GM21723 (cell line): Measurements from ENCODE around the gene FRMD8.

Experiments used
- ATAC-seq: cut with Tn5 transposase; IDR thresholded peaks from one replicate; pipeline ENCODE4 v1.9.1; 2021; ENCODE audit warnings: mild to moderate bottlenecking, moderate library complexity; ENCODE audit not compliant: unreplicated experiment

The FRMD8 gene

DNA sequence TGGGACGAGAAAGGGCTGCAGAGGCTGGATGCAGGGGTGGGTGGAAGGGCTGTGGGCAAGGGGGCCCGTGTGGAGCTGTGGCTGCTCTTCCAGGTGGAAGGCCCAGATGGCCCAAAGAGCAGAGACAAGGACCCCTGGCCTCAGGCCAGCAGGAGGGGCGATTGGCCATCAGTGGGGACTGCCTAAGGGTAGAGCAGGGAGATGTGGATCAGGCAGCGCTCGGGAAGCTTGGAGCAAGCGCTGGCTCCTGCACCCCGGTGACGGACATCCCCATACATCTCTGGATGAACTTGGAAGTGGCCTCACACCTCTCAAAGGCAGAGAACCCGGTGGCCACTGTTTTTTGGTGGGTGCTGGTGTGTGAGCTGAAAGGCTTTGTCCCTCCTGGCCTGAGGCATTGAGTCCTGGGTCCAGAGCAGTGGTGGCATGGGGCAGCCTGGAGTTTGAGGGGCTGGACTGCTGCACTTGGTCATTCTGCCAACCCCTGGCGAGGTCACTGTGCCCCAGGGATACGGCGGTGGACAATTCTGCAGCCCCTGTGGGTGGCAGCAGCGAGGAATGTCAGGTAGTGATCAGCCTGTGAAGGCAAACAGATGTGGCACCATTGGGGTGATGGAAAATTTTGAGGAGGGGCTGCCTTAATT lies 5.9 kb downstream of the FRMD8 start:
- ATAC-seq = no peak

DNA sequence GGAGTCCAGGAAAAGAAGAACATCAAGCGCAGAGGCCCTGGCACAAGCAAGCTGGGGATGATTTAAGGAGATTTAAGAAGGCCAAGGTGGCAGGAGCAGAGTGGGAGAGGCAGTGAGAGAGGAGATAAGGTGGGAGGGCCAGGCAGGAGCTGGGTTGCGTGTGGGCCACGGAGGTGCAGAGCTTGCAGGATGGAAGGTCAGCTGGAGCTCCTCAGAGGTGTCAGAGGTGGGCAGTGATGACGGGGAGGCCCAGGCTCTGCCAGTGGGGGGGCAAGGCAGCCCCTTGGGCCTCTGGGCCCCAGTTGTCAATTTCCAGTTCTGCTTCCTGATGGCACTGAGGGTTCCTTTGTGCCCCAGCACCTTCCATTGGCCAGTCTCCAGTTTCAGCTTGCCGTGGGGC lies 6.5 kb downstream of the FRMD8 start:
- ATAC-seq = no peak

DNA sequence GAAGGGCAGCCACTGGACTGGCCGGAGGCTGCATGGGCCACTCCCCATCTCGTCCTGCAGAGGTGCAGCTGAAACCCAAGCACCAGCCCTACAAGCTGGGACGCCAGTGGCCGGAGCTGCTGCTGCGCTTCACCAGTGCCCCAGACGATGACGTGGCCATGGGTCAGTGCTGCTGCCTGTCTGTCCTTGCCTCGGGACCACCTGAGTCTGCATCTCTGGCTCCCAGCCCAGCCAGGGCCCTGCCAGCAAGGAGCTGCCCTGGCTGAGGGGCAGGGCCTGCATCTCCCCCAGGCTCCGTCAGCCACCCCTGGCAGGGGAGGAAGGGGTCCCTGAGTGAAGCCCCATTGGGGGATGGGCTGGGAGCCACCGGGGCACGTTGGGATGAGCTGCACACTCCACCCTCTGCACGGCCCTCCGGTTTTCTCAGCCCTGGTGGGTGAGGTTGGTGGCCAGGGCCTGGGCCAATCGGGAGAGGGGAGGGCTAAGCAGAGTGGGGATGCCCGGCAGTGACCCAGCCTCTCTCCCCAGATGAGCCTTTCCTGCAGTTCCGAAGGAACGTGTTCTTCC lies 7.2 kb downstream of the FRMD8 start:
- ATAC-seq = no peak

DNA sequence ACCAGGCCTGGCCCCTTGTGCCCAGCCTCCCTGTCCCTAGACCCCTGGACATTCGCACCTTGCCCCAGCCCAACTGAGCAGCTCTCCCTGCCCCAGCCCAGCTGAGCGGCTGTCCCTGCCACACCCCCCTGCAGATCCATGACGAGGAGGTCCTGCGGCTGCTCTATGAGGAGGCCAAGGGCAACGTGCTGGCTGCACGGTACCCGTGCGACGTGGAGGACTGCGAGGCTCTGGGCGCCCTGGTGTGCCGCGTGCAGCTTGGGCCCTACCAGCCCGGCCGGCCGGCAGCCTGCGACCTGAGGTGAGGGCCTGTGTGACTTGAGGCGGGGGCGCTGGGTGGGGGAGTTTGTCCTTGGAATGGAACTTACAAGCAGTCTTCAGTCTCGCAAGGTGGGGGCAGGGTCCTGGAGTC lies 7.7 kb downstream of the FRMD8 start:
- no peak for ATAC-seq

DNA sequence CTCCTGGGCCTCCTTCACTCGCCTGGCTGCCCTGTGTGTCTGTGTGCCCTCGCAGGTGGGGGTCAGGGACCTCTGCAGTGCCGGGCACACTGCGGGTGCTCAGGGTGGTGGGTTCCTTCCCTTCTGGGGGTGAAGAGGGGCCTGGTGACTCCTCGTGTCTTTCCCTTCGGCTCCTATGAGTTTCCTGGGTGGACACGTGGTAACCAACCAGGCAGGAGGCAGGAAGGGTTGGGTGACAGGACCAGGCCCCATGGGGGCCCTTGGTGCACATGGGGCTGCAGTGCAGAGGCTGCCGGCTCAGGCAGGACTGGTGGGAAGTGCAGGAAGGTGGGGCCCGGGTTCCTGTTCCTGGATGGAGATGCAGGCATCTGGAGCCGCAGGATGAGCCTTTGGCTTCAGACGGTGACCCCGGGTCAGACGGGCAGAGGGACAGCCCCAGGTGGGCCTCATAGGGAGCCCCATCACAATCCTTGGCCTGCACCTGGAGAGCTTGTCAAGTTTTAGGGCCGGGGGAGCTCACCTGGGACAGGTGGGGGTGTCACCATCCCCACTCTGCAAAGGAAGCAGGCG lies 9.6 kb downstream of the FRMD8 start:
- ATAC-seq = no peak

DNA sequence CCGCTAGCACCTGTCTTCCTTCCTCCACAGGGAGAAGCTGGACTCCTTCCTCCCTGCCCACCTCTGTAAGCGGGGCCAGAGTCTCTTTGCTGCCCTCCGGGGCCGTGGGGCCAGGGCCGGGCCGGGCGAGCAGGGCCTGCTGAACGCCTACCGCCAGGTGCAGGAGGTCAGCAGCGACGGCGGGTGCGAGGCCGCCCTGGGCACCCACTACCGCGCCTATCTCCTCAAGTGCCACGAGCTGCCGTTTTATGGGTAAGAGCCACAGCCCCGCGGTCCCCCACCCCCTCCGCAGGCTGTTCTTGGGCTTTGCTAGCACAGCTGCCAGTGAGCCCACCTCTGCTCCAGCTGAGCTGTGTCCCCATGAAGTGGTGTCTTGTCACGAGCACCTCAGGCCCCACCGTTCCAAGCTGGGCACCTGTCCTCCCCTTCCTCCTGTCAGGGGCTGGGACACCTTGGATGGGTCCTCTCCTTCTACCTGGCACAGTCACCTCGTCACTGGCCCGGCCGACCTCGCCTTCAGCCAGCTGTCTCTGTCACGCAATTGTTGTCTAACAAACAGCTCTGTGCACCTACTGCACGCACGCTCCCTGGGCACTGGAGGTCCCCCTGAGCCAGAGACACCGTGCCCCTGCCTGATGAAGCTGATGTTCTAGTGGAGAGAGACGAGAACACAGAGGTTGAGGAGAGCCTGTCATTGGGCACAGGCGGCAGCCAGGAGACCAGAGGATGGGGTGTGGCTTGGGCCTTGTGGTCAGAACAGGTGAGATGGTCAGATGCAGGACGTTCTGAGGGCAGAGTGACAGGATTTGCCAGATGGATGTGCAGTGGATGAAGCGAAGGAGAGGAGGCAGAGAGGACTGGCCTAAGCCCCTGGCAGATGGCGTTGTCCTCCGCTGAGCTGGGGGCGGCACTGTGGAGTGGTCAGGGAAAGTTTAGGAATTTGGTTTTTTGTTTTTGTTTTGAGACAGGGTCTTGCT lies 10.6 kb downstream of the FRMD8 start:
- no peak for ATAC-seq

DNA sequence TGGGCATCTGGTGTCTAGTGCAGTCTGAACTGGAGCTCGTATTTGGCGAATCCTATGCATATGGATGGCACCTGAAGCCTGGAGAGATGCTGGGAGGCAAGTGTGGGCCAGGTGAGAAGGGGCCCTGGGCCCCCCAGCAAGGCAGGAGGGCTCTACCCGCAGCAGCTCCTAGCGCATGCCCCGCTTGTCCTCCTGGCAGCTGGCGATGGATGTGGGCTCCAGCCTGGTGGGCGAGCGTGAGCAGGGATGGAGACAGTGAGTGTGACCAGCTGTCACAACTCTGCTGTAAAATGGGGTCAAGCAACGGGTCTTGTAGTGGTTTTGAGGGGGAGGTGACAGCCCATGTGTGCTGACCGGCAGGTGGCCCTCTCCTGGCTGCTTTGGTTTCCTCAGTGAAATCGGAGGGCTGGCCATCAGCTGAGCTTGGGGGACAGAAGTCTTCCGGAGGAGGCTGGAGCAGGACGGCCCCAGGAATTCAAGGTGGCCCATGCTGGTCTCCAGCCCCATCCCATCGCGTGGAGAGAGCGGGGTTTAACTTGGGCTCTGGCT lies 12.0 kb downstream of the FRMD8 start:
- no peak for ATAC-seq

DNA sequence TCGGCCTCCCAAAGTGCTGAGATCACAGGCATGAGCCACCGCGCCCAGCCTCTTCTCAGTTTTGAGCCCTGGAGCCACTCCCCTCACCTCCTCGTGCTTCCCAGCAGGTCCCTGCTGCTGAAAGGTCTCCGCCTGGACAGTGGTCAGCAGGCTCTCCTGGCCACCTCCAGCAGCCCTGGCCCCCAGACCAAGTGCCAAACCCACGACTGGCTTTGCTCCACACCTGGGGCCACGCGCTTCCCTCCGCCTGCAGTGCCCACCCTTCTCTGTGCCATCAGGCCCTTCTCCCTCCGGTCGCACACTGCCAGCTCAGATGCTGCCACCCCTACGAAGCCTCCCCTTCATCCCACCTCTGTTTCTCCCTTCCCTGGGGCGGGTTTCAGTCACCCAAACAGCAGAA lies 12.8 kb downstream of the FRMD8 start:
- ATAC-seq = no peak

DNA sequence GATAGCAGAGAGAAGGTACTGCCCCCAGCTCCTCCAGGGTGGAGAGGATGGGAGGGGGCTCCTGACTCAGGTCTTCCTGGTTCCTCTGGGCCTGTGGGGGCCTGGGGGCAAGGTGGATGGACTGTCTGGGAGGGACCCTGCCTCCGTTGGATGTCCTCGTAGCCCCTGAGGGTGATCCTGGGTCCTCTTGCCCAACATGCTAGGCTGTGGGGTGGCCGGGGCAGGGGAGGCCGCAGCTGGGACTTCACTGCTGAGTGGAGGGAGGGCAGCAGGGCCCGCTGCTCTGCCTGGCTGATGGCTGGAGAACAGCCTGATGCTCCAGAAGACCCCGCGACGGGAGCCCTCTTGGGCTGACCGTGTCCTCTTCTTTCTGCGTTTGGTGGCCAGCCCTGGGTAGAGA lies 13.4 kb downstream of the FRMD8 start:
- ATAC-seq = no peak

DNA sequence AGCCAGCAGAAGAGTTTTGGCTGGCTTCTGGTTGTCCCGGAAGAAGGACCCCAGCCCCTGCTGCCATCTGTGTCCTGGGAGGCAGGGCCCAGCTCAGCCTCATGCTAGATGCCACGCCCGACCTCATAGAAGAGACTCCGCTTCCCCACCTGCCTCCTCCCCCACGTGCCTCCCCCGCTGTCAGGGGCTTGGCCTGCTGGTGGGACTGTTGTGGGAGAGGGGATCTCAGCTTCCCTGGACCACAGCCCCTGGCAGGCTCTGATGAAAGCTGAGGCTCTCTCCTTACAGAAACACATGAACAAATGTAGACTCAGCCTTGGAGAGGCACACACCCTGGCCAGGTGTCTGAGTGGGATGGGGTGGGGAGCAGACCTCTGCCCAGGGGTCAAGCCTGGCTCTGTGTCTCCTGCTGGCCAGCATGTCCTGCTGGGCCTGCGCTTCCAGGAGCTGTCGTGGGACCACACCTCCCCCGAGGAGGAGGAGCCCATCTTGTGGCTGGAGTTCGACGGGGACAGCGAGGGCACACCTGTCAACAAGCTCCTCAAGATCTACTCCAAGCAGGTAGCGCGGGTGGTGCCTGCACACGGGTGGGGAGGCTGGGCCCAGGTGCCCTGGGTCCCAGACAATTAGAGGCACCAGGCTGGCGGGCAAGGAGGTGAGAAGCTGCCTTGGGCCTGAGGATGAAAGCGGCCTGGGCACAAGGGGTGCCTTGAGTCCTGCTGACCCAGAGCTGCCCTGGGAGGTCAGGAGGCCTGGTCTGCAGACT lies 14.1 kb downstream of the FRMD8 start:
- no peak for ATAC-seq

DNA sequence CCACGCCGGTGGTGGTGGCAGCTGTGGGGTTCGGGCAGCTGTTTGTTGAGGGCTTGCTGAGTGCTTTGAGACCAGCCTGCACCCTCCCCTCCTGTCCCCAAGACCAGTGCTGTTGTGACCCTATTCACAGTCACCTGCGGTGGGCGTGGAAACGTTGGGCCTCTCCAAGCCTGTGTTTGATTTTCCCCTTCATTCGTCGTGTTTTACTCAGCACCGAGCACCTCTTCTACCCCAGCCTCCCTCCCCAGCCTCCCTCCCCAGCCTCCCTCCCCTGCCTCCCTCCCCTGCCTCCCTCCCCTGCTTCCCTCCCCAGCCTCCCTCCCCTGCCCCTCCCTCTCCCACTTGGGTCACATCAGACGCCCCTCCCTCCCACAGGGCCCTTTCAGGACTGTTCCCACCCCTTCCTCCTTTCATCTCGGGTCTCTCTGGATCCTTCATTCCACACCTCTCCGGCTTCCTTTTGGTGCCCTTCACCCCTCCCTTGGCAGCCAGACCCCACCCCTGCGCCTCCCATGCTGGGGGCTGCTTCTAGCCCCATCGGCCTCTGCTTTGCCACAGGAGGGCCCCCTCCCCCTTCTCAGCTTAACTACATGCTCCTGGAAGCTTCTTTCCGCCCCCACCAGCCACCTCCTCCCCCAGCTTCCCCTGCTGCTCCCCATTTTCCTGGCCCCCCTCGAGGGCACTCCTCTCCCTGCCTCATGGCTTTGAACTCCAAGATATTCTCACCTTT lies 14.8 kb downstream of the FRMD8 start:
- ATAC-seq = no peak

DNA sequence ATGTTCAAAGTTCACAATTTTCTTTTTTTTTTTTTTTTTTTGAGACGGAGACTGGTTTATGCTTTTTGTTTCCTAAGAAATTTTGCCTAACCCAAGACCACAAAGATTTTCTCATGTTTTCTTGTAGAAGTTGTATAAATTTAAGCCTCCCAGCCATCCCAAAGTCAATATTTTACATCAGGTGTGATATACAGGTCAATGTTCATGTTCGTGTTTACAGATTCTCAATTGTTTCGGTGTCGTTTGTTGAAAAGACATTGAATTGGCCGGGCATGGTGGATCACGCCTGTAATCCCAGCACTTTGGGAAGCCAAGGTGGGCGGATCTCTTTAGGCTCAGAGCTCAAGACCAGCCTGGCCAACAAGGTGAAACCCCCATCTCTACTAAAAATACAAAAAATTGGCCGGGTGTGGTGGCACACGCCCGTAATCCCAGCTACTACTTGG lies 15.4 kb downstream of the FRMD8 start:
- ATAC-seq = no peak

DNA sequence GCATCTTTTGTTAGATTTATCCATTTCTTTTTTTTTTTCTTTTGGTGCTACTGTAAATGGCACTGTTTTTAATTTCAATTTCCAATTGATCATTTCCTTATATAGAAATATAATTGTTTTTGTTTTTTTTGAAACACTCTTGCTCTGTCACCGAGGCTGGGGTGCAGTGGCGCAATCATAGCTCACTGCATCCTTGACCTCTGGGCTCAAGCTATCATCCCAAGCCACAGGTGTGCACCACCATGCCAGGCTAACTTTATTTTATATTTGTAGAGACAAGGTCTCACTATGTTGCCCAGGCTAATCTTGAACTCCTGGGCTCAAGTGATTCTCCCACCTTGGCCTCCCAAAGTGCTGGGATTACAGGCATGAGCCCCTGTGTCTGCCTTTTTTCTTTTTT lies 16.4 kb downstream of the FRMD8 start:
- no peak for ATAC-seq

DNA sequence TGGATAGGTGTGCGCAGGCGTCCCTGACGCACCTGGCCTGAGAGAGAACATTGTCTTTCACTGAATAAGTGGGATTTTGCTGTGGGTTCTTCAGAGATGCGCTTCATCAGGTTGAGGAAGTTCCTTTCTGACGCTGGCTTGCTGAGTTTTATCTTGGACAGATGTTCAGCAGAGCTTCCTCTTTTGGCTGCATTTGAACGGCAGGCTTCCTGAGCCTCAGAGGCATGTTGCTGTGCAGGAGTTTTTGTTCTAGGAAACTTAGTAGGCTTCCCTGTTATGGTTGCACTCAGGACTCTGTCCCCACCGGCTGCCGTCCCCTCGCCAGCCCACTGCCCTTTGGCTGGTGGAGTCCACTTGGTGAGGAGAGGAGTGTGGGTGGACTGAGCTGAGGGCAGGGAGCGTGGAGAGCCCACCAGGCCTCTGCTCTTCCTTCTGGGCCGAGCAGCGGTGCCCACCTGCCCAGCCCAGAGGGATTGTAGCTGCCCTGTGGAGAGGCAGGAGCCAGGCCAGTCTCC lies 17.2 kb downstream of the FRMD8 start:
- no peak for ATAC-seq

DNA sequence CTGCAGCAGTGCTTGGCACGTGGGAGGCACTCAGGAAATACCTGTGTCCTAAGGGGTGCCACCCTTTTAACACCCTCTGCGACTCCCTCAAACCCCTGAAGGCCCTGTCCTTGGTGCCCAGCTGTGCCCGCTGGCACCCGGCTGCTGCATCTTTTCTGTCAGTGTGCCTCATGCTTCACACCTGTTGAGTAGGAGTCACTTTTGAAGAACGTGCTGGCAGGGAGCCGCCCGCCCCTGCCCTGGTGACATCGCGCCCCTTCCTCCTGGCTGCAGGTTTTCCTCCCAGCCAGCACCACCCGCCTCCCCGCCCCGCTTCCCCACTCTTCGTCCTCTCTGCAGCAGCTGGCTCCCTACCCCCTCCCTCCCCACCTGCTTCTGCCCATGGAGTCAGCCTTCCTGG lies 17.8 kb downstream of the FRMD8 start:
- ATAC-seq = no peak

DNA sequence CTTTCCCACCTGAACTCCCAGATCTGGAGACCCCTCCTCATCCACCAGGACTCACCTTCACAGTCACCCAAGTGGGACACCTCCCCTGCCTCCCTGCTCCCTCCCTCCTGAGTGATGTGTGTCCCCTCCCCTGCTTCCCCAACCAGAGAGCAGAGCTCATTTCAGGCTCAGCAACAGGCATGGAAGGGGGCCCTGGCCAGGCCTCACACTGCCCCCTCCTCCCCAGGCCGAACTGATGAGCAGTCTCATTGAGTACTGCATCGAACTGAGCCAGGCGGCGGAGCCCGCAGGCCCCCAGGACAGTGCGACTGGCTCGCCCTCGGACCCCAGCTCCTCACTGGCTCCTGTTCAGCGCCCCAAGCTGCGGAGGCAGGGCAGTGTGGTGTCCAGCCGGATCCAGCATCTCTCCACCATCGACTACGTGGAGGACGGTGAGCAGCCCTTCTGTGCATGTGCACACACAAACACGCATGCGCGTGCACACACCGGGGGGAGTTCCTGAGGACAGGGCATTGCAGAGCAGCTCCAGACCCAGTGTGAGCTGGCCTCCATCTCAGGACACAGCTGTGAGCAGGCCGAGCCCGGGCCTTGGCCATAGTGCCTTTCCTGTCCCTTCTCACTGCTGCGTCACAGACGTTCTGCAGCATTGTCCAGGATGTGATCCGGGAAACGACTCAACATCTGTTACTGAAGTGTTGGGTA lies 18.4 kb downstream of the FRMD8 start:
- ATAC-seq = no peak

DNA sequence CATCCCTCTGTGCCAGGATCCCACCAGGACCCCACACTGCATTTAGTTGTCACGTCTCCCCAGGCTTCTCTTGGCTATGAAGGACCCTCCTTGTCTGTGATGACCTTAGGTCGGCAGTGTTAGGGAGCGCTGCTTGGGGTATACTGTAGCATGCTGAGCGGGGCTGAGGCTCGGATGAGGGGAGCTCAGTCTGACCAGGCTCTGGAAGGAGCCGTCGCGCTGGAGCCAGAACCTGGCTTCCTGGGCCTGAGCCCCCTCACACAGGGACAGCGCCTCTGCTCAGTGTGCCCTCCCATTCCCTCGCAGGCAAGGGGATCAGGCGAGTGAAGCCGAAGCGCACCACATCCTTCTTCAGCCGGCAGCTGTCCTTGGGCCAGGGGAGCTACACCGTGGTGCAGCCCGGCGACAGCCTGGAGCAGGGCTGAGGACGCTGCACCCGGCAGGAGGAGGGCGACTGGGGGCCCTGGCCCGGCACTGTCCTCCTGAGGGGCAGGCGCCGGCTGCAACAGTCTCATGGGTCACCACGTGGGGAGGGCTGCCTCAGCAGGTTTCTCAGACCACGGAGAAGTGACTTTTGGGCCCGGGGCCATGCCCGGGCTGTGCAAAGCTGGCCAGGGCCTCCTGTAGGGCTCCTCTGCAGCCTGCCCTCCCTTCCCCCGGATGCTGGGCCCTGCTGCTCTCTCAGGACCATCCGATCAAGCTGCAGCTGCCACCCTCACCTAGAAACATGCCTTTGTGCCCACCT lies 24.7 kb downstream of the FRMD8 start:
- no peak for ATAC-seq

DNA sequence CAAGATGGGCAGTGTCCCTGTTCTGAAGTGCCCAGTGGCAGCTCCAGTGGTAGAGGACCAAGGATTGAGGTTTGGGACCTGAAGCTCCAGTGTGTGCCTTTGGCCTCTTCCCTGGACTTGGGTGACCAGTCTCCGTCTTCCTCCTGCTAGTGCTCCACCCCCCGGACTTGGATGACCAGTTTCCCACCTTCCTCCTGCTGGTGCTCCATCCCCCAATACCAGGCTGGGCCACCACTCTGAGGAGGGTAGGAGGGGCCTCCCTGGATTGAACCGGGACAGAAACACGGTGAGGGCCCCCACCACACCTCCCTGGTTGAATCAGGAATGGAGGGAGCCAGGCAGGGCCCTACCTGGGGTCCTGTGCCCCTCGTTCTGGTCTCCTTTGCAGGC lies 25.2 kb downstream of the FRMD8 start:
- ATAC-seq = no peak
